K562 (cell line): Measurements from ENCODE around the gene ZFAND5. TPM values are rescaled to one million over a fixed set of nuclear protein-coding genes. Genes with fewer than 3 reads are reported as not detected.

ENCODE experiments used
- C11orf30 ChIP-seq: fragments of 450-650 bp; IDR thresholded peaks from 2 replicates; pipeline ENCODE4 v1.6.1; 2016; ENCODE audit warnings: low read depth, mild to moderate bottlenecking
- ELF1 ChIP-seq: fragments of 200-800 bp; sonication (Bioruptor generic); IDR thresholded peaks from 2 replicates; pipeline ENCODE4 v1.6.1; 2016; ENCODE audit warnings: missing genetic modification characterization, missing compliant biosample characterization
- FIP1L1 ChIP-seq: fragments of 200-400 bp; formaldehyde crosslinking; IDR thresholded peaks from 2 replicates; pipeline ENCODE4 v1.6.1; 2018; ENCODE audit warnings: mild to moderate bottlenecking, low read depth, low read length; ENCODE audit not compliant: poor library complexity, severe bottlenecking
- FOXJ3 ChIP-seq: sonication (generic); formaldehyde crosslinking; IDR thresholded peaks from 2 replicates; pipeline ENCODE4 v1.4.0; 2020; ENCODE audit warnings: mild to moderate bottlenecking, missing genetic modification reagents
- FOXK1 ChIP-seq: sonication (generic); formaldehyde crosslinking; IDR thresholded peaks from 2 replicates; pipeline ENCODE4 v1.8.0; 2022; ENCODE audit warnings: missing genetic modification reagents, mild to moderate bottlenecking, borderline replicate concordance
- HDAC1 ChIP-seq, 2 experiments: fragments of 450-650 bp; IDR thresholded peaks; 2 replicates each; pipeline ENCODE4 v1.6.1; 2016 to 2017; ENCODE audit warnings: inconsistent platforms in 1 of 2, mild to moderate bottlenecking in 1 of 2, moderate library complexity in 1 of 2
- HNRNPL ChIP-seq: fragments of 200-400 bp; formaldehyde crosslinking; IDR thresholded peaks from 2 replicates; pipeline ENCODE4 v1.6.1; 2017; ENCODE audit warnings: low read depth, mild to moderate bottlenecking, low read length
- MAFG ChIP-seq: fragments of 450-650 bp; conservative IDR thresholded peaks from 2 replicates; pipeline ENCODE4 v1.6.1; 2016; ENCODE audit warnings: missing genetic modification characterization, missing compliant biosample characterization
- NFE2 ChIP-seq: IDR thresholded peaks from 2 replicates; pipeline ENCODE4 v1.6.1; 2014; ENCODE audit warnings: antibody characterized with exemption, low read depth
- RAD21 ChIP-seq, 2 experiments: fragments of 250-450 bp in 1 of 2; fragments of 450-650 bp in 1 of 2; sonication (Bioruptor Pico) in 1 of 2; formaldehyde crosslinking in 1 of 2; IDR thresholded peaks in 1 of 2; conservative IDR thresholded peaks in 1 of 2; 2 replicates each; pipeline versions ENCODE4 v1.4.0 to v1.8.0; 2020 to 2022; ENCODE audit warnings: mild to moderate bottlenecking in 2 of 2, moderate library complexity in 1 of 2
- SRSF1 ChIP-seq: fragments of 200-400 bp; formaldehyde crosslinking; IDR thresholded peaks from 2 replicates; pipeline ENCODE4 v1.6.1; 2017; ENCODE audit warnings: mild to moderate bottlenecking, low read depth, low read length, moderate library complexity
- THRAP3 ChIP-seq: fragments of 450-650 bp; IDR thresholded peaks from 2 replicates; pipeline ENCODE4 v1.6.1; 2016; ENCODE audit warnings: mild to moderate bottlenecking, inconsistent platforms, borderline replicate concordance
- ZBTB7A ChIP-seq: IDR thresholded peaks from 2 replicates; pipeline ENCODE4 v1.6.1; 2011; ENCODE audit warnings: low read depth, mild to moderate bottlenecking, low read length, moderate library complexity, borderline replicate concordance; ENCODE audit not compliant: control insufficient read depth
- ZNF316 ChIP-seq: fragments of 450-650 bp; IDR thresholded peaks from 2 replicates; pipeline ENCODE4 v1.6.1; 2016
- ZNF668 ChIP-seq: fragments of 250-450 bp; sonication (Bioruptor Pico); IDR thresholded peaks from 2 replicates; pipeline ENCODE4 v1.8.0; 2022; ENCODE audit warnings: mild to moderate bottlenecking, inconsistent platforms
- ZNF780A ChIP-seq: fragments of 250-450 bp; sonication (Bioruptor Pico); IDR thresholded peaks from 2 replicates; pipeline ENCODE4 v1.5.0; 2021; ENCODE audit warnings: mild to moderate bottlenecking
- polyA plus RNA-seq, 8 experiments: library from polyadenylated mRNA; depleted of rRNA in 4 of 8; stranded (reverse) in 5 of 8; unstranded in 3 of 8; fragments of >200 nt; fragmentation: Nextera tagmentation in 2 of 8; fragmentation: Illumina TruSeq in 1 of 8; extraction: Ambion mirVana in 2 of 8; extraction: Trizol in 1 of 8; gene quantifications; 2 replicates each; pipeline versions ENCODE4 v1.2.1 to v1.2.3, GENCODE V29; 2011 to 2014; ENCODE audit warnings: inconsistent platforms in 1 of 8, missing spikeins in 1 of 8
- total RNA-seq, 7 experiments: library from RNA; depleted of rRNA in 6 of 7; stranded (reverse); fragments of >200 nt in 6 of 7; fragmentation: Illumina TruSeq in 2 of 7; extraction: Trizol in 2 of 7; gene quantifications; 2 replicates each; pipeline versions ENCODE4 v1.2.1 to v1.2.3, GENCODE V29; 2011 to 2021; ENCODE audit warnings: low replicate concordance in 1 of 7
- TF ChIP-seq, protein P1 (sequence below): fragments of 250-450 bp; sonication (Bioruptor Pico); IDR thresholded peaks from 2 replicates; pipeline ENCODE4 v1.9.0; 2021; ENCODE audit warnings: mild to moderate bottlenecking
- TF ChIP-seq, protein P2 (sequence below): sonication (generic); formaldehyde crosslinking; IDR thresholded peaks from 2 replicates; pipeline ENCODE4 v1.8.0; 2023; ENCODE audit warnings: mild to moderate bottlenecking, missing genetic modification reagents
- TF ChIP-seq, protein P3 (sequence below), 2 experiments: fragments of 200-800 bp in 1 of 2; sonication (Bioruptor generic) in 1 of 2; sonication (generic) in 1 of 2; formaldehyde crosslinking in 1 of 2; IDR thresholded peaks in 1 of 2; conservative IDR thresholded peaks in 1 of 2; 2 replicates each; pipeline versions ENCODE4 v1.5.0 to v1.6.1; 2016 to 2020; ENCODE audit warnings: missing compliant biosample characterization in 1 of 2, missing genetic modification characterization in 1 of 2, missing genetic modification reagents in 1 of 2
- TF ChIP-seq, protein P4 (sequence below), 2 experiments: fragments of 250-450 bp in 1 of 2; fragments of 450-650 bp in 1 of 2; sonication (Bioruptor Pico) in 1 of 2; IDR thresholded peaks; 2 replicates each; pipeline versions ENCODE4 v1.6.1 to v1.8.0; 2016 to 2021; ENCODE audit warnings: mild to moderate bottlenecking in 2 of 2, moderate library complexity in 2 of 2, missing compliant biosample characterization in 1 of 2, missing genetic modification characterization in 1 of 2

ZFAND5 gene
- total and polyA plus RNA-seq, 9 of the 15 experiments (the other 6 are each of a cell fraction or from before 2014, with no cell fraction given) = 12.7 to 64.2 (median 34.5) TPM

DNA sequence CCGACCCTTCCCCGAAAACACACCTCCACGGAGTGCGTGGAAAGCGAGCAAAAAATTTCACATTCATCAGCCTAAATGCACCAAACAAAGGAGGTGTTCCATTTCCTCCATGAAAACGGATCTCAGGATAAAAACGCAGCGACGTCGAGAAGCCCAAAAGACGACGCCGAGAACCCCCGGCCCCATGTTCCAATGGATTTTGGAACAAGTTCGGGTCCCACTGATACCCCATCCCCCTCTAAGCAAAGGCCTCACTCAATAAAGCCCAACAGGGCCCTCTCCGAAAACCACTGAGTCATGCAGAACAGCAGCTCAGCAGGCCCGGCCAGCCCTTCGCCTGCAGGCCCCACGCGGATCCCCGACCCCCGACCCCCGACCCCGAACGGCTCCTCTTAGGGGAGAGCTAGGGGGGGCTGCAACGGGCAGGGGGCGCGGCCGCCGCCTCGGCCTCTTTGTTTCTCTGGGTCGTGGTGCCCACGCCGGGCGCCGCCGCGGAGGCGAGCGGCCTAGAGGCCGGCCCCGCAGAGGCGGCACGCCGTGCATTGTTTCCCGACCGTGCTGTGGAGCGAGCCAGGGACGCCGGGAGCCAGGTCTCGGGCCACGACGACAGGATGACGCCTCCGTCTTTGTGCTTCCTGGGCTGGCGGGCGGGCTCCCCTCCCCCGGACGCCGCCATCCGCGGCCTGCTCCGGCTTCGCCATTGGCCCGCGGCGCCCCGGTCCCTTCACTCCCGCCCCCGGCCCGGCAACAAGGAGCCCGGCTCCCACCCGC lies 915 bp downstream of the ZFAND5 start (continued):
- no peak for TF ChIP-seq THRAP3
- no peak for TF ChIP-seq SRSF1
- no peak for TF ChIP-seq FOXK1 (CRISPR knock-in tag)
- TF ChIP-seq, protein P1, sequence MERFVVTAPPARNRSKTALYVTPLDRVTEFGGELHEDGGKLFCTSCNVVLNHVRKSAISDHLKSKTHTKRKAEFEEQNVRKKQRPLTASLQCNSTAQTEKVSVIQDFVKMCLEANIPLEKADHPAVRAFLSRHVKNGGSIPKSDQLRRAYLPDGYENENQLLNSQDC = no peak
- no peak for TF ChIP-seq RAD21 (CRISPR knock-in tag; conservative IDR thresholded peaks at IDR 0.05 in 1 of 2, IDR thresholded peaks at IDR 0.05 in 1 of 2)
- TF ChIP-seq FIP1L1 = peak; percentile 18
- TF ChIP-seq MAFG (tag) = peak; percentile 29; the same call in 1 of the 2 replicates
- TF ChIP-seq C11orf30 = peak; percentile 73
- TF ChIP-seq FOXJ3 (CRISPR knock-in tag) = no peak
- TF ChIP-seq, protein P2, sequence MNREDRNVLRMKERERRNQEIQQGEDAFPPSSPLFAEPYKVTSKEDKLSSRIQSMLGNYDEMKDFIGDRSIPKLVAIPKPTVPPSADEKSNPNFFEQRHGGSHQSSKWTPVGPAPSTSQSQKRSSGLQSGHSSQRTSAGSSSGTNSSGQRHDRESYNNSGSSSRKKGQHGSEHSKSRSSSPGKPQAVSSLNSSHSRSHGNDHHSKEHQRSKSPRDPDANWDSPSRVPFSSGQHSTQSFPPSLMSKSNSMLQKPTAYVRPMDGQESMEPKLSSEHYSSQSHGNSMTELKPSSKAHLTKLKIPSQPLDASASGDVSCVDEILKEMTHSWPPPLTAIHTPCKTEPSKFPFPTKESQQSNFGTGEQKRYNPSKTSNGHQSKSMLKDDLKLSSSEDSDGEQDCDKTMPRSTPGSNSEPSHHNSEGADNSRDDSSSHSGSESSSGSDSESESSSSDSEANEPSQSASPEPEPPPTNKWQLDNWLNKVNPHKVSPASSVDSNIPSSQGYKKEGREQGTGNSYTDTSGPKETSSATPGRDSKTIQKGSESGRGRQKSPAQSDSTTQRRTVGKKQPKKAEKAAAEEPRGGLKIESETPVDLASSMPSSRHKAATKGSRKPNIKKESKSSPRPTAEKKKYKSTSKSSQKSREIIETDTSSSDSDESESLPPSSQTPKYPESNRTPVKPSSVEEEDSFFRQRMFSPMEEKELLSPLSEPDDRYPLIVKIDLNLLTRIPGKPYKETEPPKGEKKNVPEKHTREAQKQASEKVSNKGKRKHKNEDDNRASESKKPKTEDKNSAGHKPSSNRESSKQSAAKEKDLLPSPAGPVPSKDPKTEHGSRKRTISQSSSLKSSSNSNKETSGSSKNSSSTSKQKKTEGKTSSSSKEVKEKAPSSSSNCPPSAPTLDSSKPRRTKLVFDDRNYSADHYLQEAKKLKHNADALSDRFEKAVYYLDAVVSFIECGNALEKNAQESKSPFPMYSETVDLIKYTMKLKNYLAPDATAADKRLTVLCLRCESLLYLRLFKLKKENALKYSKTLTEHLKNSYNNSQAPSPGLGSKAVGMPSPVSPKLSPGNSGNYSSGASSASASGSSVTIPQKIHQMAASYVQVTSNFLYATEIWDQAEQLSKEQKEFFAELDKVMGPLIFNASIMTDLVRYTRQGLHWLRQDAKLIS (CRISPR knock-in tag) = 0 out of 2 replicates have a peak, but pooled peaks have one; percentile 46
- no peak for TF ChIP-seq ZNF668
- TF ChIP-seq HNRNPL = no peak
- TF ChIP-seq, protein P3, sequence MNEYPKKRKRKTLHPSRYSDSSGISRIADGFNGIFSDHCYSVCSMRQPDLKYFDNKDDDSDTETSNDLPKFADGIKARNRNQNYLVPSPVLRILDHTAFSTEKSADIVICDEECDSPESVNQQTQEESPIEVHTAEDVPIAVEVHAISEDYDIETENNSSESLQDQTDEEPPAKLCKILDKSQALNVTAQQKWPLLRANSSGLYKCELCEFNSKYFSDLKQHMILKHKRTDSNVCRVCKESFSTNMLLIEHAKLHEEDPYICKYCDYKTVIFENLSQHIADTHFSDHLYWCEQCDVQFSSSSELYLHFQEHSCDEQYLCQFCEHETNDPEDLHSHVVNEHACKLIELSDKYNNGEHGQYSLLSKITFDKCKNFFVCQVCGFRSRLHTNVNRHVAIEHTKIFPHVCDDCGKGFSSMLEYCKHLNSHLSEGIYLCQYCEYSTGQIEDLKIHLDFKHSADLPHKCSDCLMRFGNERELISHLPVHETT (CRISPR knock-in tag; conservative IDR thresholded peaks at IDR 0.05 in 1 of 2, IDR thresholded peaks at IDR 0.05 in 1 of 2) = no peak
- peak; percentile 41; the same call in 1 of the 2 replicates for TF ChIP-seq ZBTB7A
- TF ChIP-seq, protein P4, sequence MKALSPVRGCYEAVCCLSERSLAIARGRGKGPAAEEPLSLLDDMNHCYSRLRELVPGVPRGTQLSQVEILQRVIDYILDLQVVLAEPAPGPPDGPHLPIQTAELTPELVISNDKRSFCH (CRISPR knock-in tag; IDR thresholded peaks at IDR 0.05) = no peak
- TF ChIP-seq, protein P4 (tag; IDR thresholded peaks at IDR 0.05) = no peak
- TF ChIP-seq ZNF780A (CRISPR knock-in tag) = no peak
- TF ChIP-seq ZNF316 = peak; percentile 73
- no peak for TF ChIP-seq ELF1 (tag)
- peak; percentile 76 for TF ChIP-seq NFE2
- TF ChIP-seq HDAC1 (IDR thresholded peaks at IDR 0.05) = no peak
